GM23248 (cell line): ENCODE data around the gene AARSD1.
"Not testable (repeated sequence)": the region's sequence is repeated elsewhere in the genome, so short reads cannot be mapped to it uniquely, and the experiment has no call there.

Source experiments
- EZH2 ChIP-seq: fragments of 200-600 bp; sonication (generic); IDR thresholded peaks from 2 replicates; pipeline ENCODE4 v1.6.1; 2018; ENCODE audit warnings: antibody characterized with exemption, mild to moderate bottlenecking; ENCODE audit not compliant: insufficient read depth, poor library complexity, severe bottlenecking
- EZH2phosphoT487 ChIP-seq: fragments of 200-600 bp; sonication (generic); IDR thresholded peaks from 2 replicates; pipeline ENCODE4 v1.6.1; 2018; ENCODE audit warnings: antibody characterized with exemption, moderate library complexity, mild to moderate bottlenecking, low read depth; ENCODE audit not compliant: insufficient read depth

GRCh38 chr17:42973323-42973722 lies 9.1 kb upstream of the AARSD1 start:
- not testable (repeated sequence) for TF ChIP-seq EZH2, EZH2phosphoT487
